ENCODE results near the gene SLC35A4.
A peak's percentile ranks its signal among the peaks of the same experiment; 100 is the strongest.
"Not testable (repeated sequence)": the region's sequence is repeated elsewhere in the genome, so short reads cannot be mapped to it uniquely, and the experiment has no call there.

SLC35A4 gene

GRCh38 chr5:140593070-140593469 lies 28.4 kb downstream of the SLC35A4 start:
- not testable (repeated sequence) for DNase-seq

GRCh38 chr5:140594169-140594568 lies 29.5 kb downstream of the SLC35A4 start:
- DNase-seq = no peak

GRCh38 chr5:140595538-140596300 lies 31.1 kb downstream of the SLC35A4 start:
- peak; percentile 8 for DNase-seq

- no peak for DNase-seq
These were observed 31.7 kb downstream of the SLC35A4 start for GRCh38 chr5:140596321-140596741.

GRCh38 chr5:140598836-140599235 lies 34.2 kb downstream of the SLC35A4 start:
- DNase-seq = no peak

- no peak for DNase-seq
These were observed 35.5 kb downstream of the SLC35A4 start for GRCh38 chr5:140600096-140600495.

- DNase-seq = no peak
These were observed 37.5 kb downstream of the SLC35A4 start for GRCh38 chr5:140602147-140602546.

- not testable (repeated sequence) for DNase-seq
These were observed 38.7 kb downstream of the SLC35A4 start for GRCh38 chr5:140603446-140603698.

- DNase-seq = no peak
These were observed 39.1 kb downstream of the SLC35A4 start for GRCh38 chr5:140603734-140604133.

GRCh38 chr5:140605879-140606278 lies 41.3 kb downstream of the SLC35A4 start:
- no peak for DNase-seq

GRCh38 chr5:140607031-140607430 lies 42.4 kb downstream of the SLC35A4 start:
- DNase-seq = no peak

GRCh38 chr5:140608722-140609121 lies 44.1 kb downstream of the SLC35A4 start:
- DNase-seq = no peak

- DNase-seq = no peak
These were observed 44.5 kb downstream of the SLC35A4 start for GRCh38 chr5:140609126-140609525.

GRCh38 chr5:140611020-140611521 lies 46.4 kb downstream of the SLC35A4 start:
- DNase-seq = no peak

Data from NCI-H2171 (cell line).